Measurements from ENCODE around the gene ZNF445. TPM values are rescaled to one million over a fixed set of nuclear protein-coding genes. Genes with fewer than 3 reads are reported as not detected.
"Not testable (repeated sequence)": the region's sequence is repeated elsewhere in the genome, so short reads cannot be mapped to it uniquely, and the experiment has no call there.

The ZNF445 gene
- total RNA-seq, 2 donors from 2014 or later = 9.2 to 15.7 TPM

- Histone ChIP-seq H3K27me3 (replicated peaks; ENCODE audit: insufficient read depth) (no peaks in the 10 kb centered on the region), H3K36me3 (no peaks in the 10 kb centered on the region), H3K27ac (no peak overlapping the region), H3K9me3 (no peaks in the 10 kb centered on the region), H3K4me1 (ENCODE audit: control insufficient read depth in 1 of 2, low read depth in 2 of 2) (no peaks in the 10 kb centered on the region), H3K4me3 (no peak overlapping the region)
- no peak for ATAC-seq (ENCODE audit: insufficient number of reproducible peaks, low FRiP score, low read depth)
- TF ChIP-seq CTCF (IDR thresholded peaks at IDR 0.05) = no peak
- DNase-seq (ENCODE audit: low spot score) = no peak
Measured at GRCh38 chr3:44419116-44419922, 58.2 kb downstream of the ZNF445 start.

GRCh38 chr3:44418549-44418948 lies 58.9 kb downstream of the ZNF445 start:
- Histone ChIP-seq H3K4me1 (ENCODE audit: control insufficient read depth in 1 of 2, low read depth in 2 of 2) (no peaks in the 10 kb centered on the region), H3K9me3 (no peaks in the 10 kb centered on the region), H3K4me3 (no peak overlapping the region), H3K36me3 (no peaks in the 10 kb centered on the region), H3K27me3 (replicated peaks; ENCODE audit: insufficient read depth) (no peaks in the 10 kb centered on the region), H3K27ac (no peak overlapping the region)
- TF ChIP-seq CTCF (IDR thresholded peaks at IDR 0.05) = no peak
- DNase-seq (ENCODE audit: low spot score) (no peak), ATAC-seq (ENCODE audit: insufficient number of reproducible peaks, low FRiP score, low read depth) (no peak)

GRCh38 chr3:44418118-44418517 lies 59.4 kb downstream of the ZNF445 start:
- H3K4me3 ChIP-seq; DNase-seq (ENCODE audit: low spot score); H3K9me3 ChIP-seq: not testable (repeated sequence)

GRCh38 chr3:44416031-44417030 lies 61.1 kb downstream of the ZNF445 start:
- Histone ChIP-seq H3K36me3 (no peaks in the 10 kb centered on the region), H3K4me3 (no peak overlapping the region), H3K9me3 (no peaks in the 10 kb centered on the region), H3K27me3 (replicated peaks; ENCODE audit: insufficient read depth) (no peaks in the 10 kb centered on the region), H3K4me1 (ENCODE audit: control insufficient read depth in 1 of 2, low read depth in 2 of 2) (no peaks in the 10 kb centered on the region), H3K27ac (no peak overlapping the region)
- DNase-seq (ENCODE audit: low spot score) = no peak
- no peak for TF ChIP-seq CTCF (IDR thresholded peaks at IDR 0.05)
- ATAC-seq (ENCODE audit: insufficient number of reproducible peaks, low FRiP score, low read depth) = no peak

More at GRCh38 chr3:44418118-44418517, 59.4 kb downstream of the ZNF445 start:
- H3K27me3 ChIP-seq (replicated peaks; ENCODE audit: insufficient read depth); H3K4me1 ChIP-seq (ENCODE audit: control insufficient read depth in 1 of 2, low read depth in 2 of 2); ATAC-seq (ENCODE audit: insufficient number of reproducible peaks, low FRiP score, low read depth); H3K36me3 ChIP-seq; H3K27ac ChIP-seq: not testable (repeated sequence)

GRCh38 chr3:44415421-44415820 lies 62.0 kb downstream of the ZNF445 start:
- no peak for TF ChIP-seq CTCF (IDR thresholded peaks at IDR 0.05)
- no peaks in the 10 kb centered on the region for H3K27me3 ChIP-seq (replicated peaks; ENCODE audit: insufficient read depth)
- DNase-seq (ENCODE audit: low spot score) (no peak), ATAC-seq (ENCODE audit: insufficient number of reproducible peaks, low FRiP score, low read depth) (no peak)
- H3K4me3 ChIP-seq = no peak overlapping the region
- no peaks in the 10 kb centered on the region for H3K4me1 ChIP-seq (ENCODE audit: control insufficient read depth in 1 of 2, low read depth in 2 of 2)
- H3K36me3 ChIP-seq = no peaks in the 10 kb centered on the region
- no peak overlapping the region for H3K27ac ChIP-seq
- no peaks in the 10 kb centered on the region for H3K9me3 ChIP-seq

Data from thoracic aorta (tissue), 2 donors.